ENCODE measurements around the gene NAB2.

The NAB2 gene

GRCh38 chr12:57142727-57143126, 53.8 kb downstream of the NAB2 start:
- Histone ChIP-seq H4K20me1 (ENCODE audit: low read depth, low read length) (no peaks in the 10 kb centered on the region), H3K9ac (ENCODE audit: low read length) (no peak overlapping the region), H3K9me2 (replicated peaks; ENCODE audit: insufficient read depth, low read length) (no peaks in the 10 kb centered on the region), H3K36me3 (ENCODE audit: low read length) (no peaks in the 10 kb centered on the region), H3F3A (ENCODE audit: insufficient read depth) (no peaks in the 10 kb centered on the region), H3K27me3 (ENCODE audit: low read length) (no peaks in the 10 kb centered on the region), H3K4me3 (ENCODE audit: insufficient read depth, low read length, poor library complexity, severe bottlenecking) (no peak overlapping the region), H3K4me2 (ENCODE audit: low read depth, low read length, poor library complexity, severe bottlenecking) (no peak overlapping the region), H3K9me3 (ENCODE audit: insufficient read depth, low read length) (no peaks in the 10 kb centered on the region), H3K79me2 (ENCODE audit: insufficient read depth, low read length) (no peaks in the 10 kb centered on the region), H2AFZ (ENCODE audit: low read depth, low read length, severe bottlenecking) (no peak overlapping the region), H3K27ac (ENCODE audit: low read depth, low read length) (no peak overlapping the region)
- no peak for TF ChIP-seq CTCF (IDR thresholded peaks at IDR 0.05; ENCODE audit: insufficient read depth, low read length, poor library complexity, severe bottlenecking)
- TF ChIP-seq EZH2phosphoT487 (conservative IDR thresholded peaks at IDR 0.05; ENCODE audit: low read length) = no peak

GRCh38 chr12:57143454-57143853, 54.5 kb downstream of the NAB2 start:
- H3K36me3 ChIP-seq (ENCODE audit: low read length) = no peaks in the 10 kb centered on the region
- H3K79me2 ChIP-seq (ENCODE audit: insufficient read depth, low read length) = no peaks in the 10 kb centered on the region
- TF ChIP-seq CTCF (IDR thresholded peaks at IDR 0.05; ENCODE audit: insufficient read depth, low read length, poor library complexity, severe bottlenecking) (no peak), EZH2phosphoT487 (conservative IDR thresholded peaks at IDR 0.05; ENCODE audit: low read length) (no peak)
- H2AFZ ChIP-seq (ENCODE audit: low read depth, low read length, severe bottlenecking) = no peak overlapping the region
- no peaks in the 10 kb centered on the region for H3K9me2 ChIP-seq (replicated peaks; ENCODE audit: insufficient read depth, low read length)
- H3F3A ChIP-seq (ENCODE audit: insufficient read depth) = no peaks in the 10 kb centered on the region
- H4K20me1 ChIP-seq (ENCODE audit: low read depth, low read length) = no peaks in the 10 kb centered on the region
- no peak overlapping the region for H3K27ac ChIP-seq (ENCODE audit: low read depth, low read length)
- no peak overlapping the region for H3K4me2 ChIP-seq (ENCODE audit: low read depth, low read length, poor library complexity, severe bottlenecking)
- H3K27me3 ChIP-seq (ENCODE audit: low read length) = no peaks in the 10 kb centered on the region
- H3K9ac ChIP-seq (ENCODE audit: low read length) = no peak overlapping the region
- no peaks in the 10 kb centered on the region for H3K9me3 ChIP-seq (ENCODE audit: insufficient read depth, low read length)
- no peak overlapping the region for H3K4me3 ChIP-seq (ENCODE audit: insufficient read depth, low read length, poor library complexity, severe bottlenecking)

Data from SU-DHL-6 (cell line).